Uterus (tissue), 4 donors: Measurements from ENCODE around the gene DNAJC11. TPM values are rescaled to one million over a fixed set of nuclear protein-coding genes. Genes with fewer than 3 reads are reported as not detected.

Experiments
- DNase-seq, 2 donors: peaks; one replicate each; pipeline ENCODE4 v3.0.0-alpha.2; 2019 to 2020
- H3K27ac ChIP-seq, 2 donors: fragments of 200-600 bp; sonication (generic); 1 replicate in 1 of 2; 2 replicates in 1 of 2; pipeline ENCODE4 v1.5.1; 2016 to 2018
- H3K27me3 ChIP-seq, 2 donors: fragments of 200-600 bp; sonication (generic); one replicate each; pipeline ENCODE4 v1.5.1; 2018 to 2019; ENCODE audit warnings: control low read depth in 1 of 2
- H3K36me3 ChIP-seq, 2 donors: fragments of 200-600 bp; sonication (generic); one replicate each; pipeline ENCODE4 v1.5.1; 2019; ENCODE audit warnings: control low read depth in 1 of 2
- H3K4me1 ChIP-seq, 2 donors: fragments of 200-600 bp; sonication (generic); one replicate each; pipeline ENCODE4 v1.5.1; 2018 to 2019; ENCODE audit warnings: control low read depth in 1 of 2
- H3K4me3 ChIP-seq, 2 donors: fragments of 200-600 bp; sonication (generic); 1 replicate in 1 of 2; 2 replicates in 1 of 2; pipeline ENCODE4 v1.5.1; 2018 to 2019; ENCODE audit warnings: mild to moderate bottlenecking in 1 of 2
- H3K9me3 ChIP-seq, 2 donors: fragments of 200-600 bp; sonication (generic); one replicate each; pipeline ENCODE4 v1.5.1; 2019; ENCODE audit warnings: control low read depth in 1 of 2
- POLR2A ChIP-seq, 2 donors: fragments of 450-650 bp; IDR thresholded peaks; one replicate each; pipeline ENCODE4 v1.6.1; 2016; ENCODE audit warnings: antibody characterized with exemption in 2 of 2, mild to moderate bottlenecking in 1 of 2, moderate library complexity in 1 of 2
- intact Hi-C: fragments of 100-400 bp; cut with DNase I; formaldehyde crosslinking; loops from one replicate; pipeline ENCODE4 v1.15.1; 2023; ENCODE audit warnings: low total_unique reads
- total RNA-seq, 4 donors: library from RNA; depleted of rRNA in 3 of 4; stranded (reverse); fragments of >200 nt in 3 of 4; gene quantifications; one replicate each; pipeline versions ENCODE4 v1.1.0 to v1.2.4, GENCODE V29; 2014 to 2023
- TF ChIP-seq, protein P1 (sequence below), 4 experiments: fragments of 200-600 bp in 2 of 4; fragments of 450-650 bp in 2 of 4; sonication (generic) in 2 of 4; IDR thresholded peaks; one replicate each; pipeline ENCODE4 v1.5.1; 2016 to 2019; ENCODE audit warnings: antibody characterized with exemption in 4 of 4, mild to moderate bottlenecking in 2 of 4, moderate library complexity in 1 of 4
- donor health status: DM: yes; HTN: yes; CAD: no.

Gene DNAJC11
- total RNA-seq, 4 donors from 2014 or later: 11.5 to 47.2 (median 22.3) TPM

DNA sequence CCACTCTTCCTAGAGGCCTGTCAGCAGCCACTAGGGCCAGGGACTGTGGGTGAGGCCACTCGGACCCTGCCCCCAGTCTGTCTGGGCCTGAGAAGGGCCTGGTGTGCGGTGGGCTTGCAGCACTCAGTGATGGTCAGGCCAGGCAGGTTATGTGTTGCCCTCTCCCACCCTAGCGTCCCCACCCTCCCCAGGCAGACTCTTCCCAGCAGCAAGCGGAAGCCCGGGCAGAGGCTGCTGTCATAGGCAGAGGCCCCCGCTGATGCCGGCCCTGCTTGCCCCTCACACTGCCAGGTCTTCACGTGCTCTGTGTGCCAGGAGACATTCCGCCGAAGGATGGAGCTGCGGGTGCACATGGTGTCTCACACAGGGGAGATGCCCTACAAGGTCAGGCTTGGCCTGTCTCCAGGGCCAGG is 115.2 kb downstream of the DNAJC11 start:
- Histone ChIP-seq H3K9me3 (no peaks in the 10 kb centered on the region), H3K36me3 (no peaks in the 10 kb centered on the region), H3K27ac (no peak overlapping the region), H3K4me1 (no peaks in the 10 kb centered on the region), H3K4me3 (no peak overlapping the region), H3K27me3 (no peaks in the 10 kb centered on the region)
- intact Hi-C loops: no loop called here
- no peak for TF ChIP-seq POLR2A (IDR thresholded peaks at IDR 0.05)
- TF ChIP-seq, protein P1, sequence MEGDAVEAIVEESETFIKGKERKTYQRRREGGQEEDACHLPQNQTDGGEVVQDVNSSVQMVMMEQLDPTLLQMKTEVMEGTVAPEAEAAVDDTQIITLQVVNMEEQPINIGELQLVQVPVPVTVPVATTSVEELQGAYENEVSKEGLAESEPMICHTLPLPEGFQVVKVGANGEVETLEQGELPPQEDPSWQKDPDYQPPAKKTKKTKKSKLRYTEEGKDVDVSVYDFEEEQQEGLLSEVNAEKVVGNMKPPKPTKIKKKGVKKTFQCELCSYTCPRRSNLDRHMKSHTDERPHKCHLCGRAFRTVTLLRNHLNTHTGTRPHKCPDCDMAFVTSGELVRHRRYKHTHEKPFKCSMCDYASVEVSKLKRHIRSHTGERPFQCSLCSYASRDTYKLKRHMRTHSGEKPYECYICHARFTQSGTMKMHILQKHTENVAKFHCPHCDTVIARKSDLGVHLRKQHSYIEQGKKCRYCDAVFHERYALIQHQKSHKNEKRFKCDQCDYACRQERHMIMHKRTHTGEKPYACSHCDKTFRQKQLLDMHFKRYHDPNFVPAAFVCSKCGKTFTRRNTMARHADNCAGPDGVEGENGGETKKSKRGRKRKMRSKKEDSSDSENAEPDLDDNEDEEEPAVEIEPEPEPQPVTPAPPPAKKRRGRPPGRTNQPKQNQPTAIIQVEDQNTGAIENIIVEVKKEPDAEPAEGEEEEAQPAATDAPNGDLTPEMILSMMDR (IDR thresholded peaks at IDR 0.05): no peak
- DNase-seq: no peak

DNA sequence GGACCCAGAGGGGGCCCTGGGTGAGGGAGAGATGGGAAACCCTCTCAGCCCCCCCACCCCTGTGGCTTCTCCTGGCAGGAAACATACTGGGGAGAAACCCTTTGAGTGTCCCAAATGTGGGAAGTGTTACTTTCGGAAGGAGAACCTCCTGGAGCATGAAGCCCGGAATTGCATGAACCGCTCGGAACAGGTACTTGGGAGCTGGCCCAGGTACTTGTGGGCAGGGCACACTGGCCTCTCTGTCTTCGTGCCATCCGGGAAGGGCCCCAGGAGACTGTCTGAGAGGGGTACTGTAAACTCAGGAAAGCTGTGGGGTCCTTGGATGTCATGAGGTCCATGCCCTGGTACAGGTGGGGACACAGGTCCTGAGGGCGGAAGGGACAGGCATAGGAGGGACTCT is 115.8 kb downstream of the DNAJC11 start:
- no peaks in the 10 kb centered on the region for H3K36me3 ChIP-seq
- H3K27ac ChIP-seq: no peak overlapping the region
- DNase-seq: no peak
- H3K27me3 ChIP-seq: no peaks in the 10 kb centered on the region
- peaks cover 0 to 4% of the 10 kb centered on the region in 2 donors for H3K4me1 ChIP-seq
- TF ChIP-seq POLR2A (IDR thresholded peaks at IDR 0.05): no peak
- TF ChIP-seq, protein P1 (IDR thresholded peaks at IDR 0.05): no peak
- H3K4me3 ChIP-seq: no peak overlapping the region
- intact Hi-C loops: no loop called here
- H3K9me3 ChIP-seq: no peaks in the 10 kb centered on the region

DNA sequence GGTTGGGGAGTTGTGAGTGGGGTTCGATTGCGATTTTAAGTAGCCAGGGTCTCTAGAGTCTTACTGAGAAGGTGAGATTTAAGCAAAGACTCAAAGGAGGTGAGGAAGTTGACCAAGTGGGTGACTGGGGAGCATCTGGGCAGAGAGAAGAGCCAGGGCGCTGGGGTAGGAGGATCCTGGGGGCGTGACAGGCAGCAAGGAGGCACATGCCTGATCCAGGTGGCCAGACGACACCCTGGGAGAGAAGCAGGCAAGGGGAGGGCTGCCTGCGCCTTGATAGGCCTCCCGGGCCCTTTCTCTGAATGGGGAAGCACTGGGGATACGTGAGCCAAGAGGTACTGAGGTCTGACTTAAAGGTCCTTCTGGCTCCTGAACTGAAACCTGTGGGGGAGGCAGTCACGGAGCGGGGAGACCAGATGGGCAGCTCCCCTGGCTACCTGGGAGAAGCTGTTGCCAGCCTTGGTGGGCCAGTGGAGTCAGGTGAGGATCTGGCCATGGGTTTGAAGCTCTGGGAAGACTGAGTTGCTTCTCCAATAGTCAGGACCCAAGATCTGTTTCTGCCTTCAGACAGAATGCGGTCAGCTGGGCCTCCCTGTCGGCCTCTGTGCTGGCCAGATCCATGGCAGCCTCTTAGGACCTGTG is 116.4 kb downstream of the DNAJC11 start:
- no peaks in the 10 kb centered on the region for H3K9me3 ChIP-seq
- DNase-seq: no peak
- H3K4me1 ChIP-seq: peaks cover 0 to 9% of the 10 kb centered on the region in 2 donors
- no peaks in the 10 kb centered on the region for H3K27me3 ChIP-seq
- no peak overlapping the region for H3K27ac ChIP-seq
- intact Hi-C loops: no loop called here
- H3K36me3 ChIP-seq: no peaks in the 10 kb centered on the region
- no peak overlapping the region for H3K4me3 ChIP-seq
- TF ChIP-seq, protein P1 (IDR thresholded peaks at IDR 0.05): no peak
- no peak for TF ChIP-seq POLR2A (IDR thresholded peaks at IDR 0.05)

Other genes starting within 250 kb of the DNAJC11 start
- gene TNFRSF25, start 235.6 kb downstream of the DNAJC11 start, total RNA-seq: 10 to 100 TPM in 1 of 4 donors, 1 to 10 TPM in 3; 1.0 to 11.1 (median 4.8) TPM
- gene PLEKHG5, start 210.1 kb downstream of the DNAJC11 start, total RNA-seq: 10 to 100 TPM in 2 of 4 donors, 1 to 10 TPM in 2; 2.6 to 23.7 (median 8.2) TPM
- 10 to 100 TPM in 2 of 4 donors, 1 to 10 TPM in 2; 4.7 to 44.8 (median 23.7) TPM for gene NOL9, start 147.3 kb downstream of the DNAJC11 start, total RNA-seq
- not detected for gene TAS1R1, start 146.5 kb downstream of the DNAJC11 start, total RNA-seq
- gene ZBTB48, start 121.8 kb downstream of the DNAJC11 start, total RNA-seq: 10 to 100 TPM; 26.5 to 79.7 (median 47.6) TPM
- gene KLHL21, start 98.9 kb downstream of the DNAJC11 start, total RNA-seq: 10 to 100 TPM; 17.4 to 31.1 (median 20.6) TPM
- 10 to 100 TPM in 2 of 4 donors, 1 to 10 TPM in 2; 1.8 to 29.6 (median 15.0) TPM for gene PHF13, start 88.1 kb downstream of the DNAJC11 start, total RNA-seq
- 10 to 100 TPM; 19.1 to 23.9 (median 21.9) TPM for gene THAP3, start 76.9 kb downstream of the DNAJC11 start, total RNA-seq
- 100 to 1,000 TPM in 1 of 4 donors, 10 to 100 TPM in 3; 29.7 to 427 (median 64.8) TPM for gene CAMTA1, start 83.6 kb upstream of the DNAJC11 start, total RNA-seq